Bronchus fibroblast of lung (primary cell): ENCODE measurements around the gene GPSM3. TPM values are rescaled to one million over a fixed set of nuclear protein-coding genes. Genes with fewer than 3 reads are reported as not detected.

ENCODE experiments used
- total RNA-seq: library from RNA; depleted of rRNA; stranded (reverse); fragments of >200 nt; gene quantifications from 2 replicates; pipeline ENCODE4 v1.2.3, GENCODE V29; 2015

GPSM3 gene, protein sequence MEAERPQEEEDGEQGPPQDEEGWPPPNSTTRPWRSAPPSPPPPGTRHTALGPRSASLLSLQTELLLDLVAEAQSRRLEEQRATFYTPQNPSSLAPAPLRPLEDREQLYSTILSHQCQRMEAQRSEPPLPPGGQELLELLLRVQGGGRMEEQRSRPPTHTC
- 11.3 and 15.0 TPM in 2 replicates for total RNA-seq

GRCh38 chr6:32192608-32193039 is at the start of gene GPSM3:
GPSM3 (minus strand) TSS chr6:32192643; CDS start chr6:32192513, 130 bp downstream.

DNA sequence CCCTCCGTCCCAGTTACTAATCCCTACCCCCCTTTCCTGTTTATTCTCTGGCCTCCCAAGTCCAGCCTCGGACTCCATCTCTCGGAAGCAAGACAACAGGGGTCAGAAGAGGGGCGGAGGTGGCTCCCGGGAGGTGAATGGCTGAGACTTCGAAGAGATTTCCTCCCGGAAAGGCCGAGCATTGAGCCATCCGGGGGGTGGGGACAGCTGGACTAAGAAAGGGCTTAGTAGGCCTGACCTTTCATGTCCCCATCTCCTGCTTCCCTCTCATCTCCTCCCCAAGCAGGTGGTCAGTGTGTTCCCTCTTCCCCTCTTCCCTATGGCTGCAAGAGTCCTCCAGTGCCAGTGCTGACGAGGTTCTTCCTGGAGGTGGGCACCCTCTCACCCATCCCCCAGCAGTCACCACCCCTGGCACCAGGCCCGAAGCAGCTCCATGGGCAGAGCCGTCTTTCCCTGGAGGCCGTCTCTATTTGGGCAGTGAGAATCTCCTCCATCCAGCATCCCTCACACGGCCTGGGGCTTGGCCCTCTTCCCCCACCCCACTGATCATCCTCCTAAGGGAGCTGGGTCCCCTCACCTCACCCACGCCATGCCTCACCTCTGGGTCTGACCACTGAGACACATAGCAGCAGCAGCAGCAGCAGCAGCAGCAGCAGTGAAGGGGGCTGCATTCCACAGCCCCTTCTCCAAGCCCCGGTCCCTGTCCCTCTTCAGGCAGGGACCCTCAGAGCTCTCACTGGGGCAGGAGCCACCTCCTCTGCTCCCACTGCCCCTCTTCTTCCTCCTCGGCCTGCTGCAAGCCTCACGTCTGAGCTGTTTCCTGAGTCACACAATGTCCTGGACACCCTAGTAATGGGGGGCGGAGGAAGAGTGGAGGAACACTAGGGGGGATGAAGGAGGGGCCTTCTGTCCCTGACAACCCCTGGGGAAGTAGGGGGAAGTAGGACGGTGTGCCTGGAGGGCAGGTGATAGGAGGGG is 31.1 kb upstream of the GPSM3 start, which contains the start of gene NOTCH4:
NOTCH4 (minus strand) TSS at position 810 of the 978 bp plus-strand sequence; CDS start at position 671, 139 bp downstream.

DNA sequence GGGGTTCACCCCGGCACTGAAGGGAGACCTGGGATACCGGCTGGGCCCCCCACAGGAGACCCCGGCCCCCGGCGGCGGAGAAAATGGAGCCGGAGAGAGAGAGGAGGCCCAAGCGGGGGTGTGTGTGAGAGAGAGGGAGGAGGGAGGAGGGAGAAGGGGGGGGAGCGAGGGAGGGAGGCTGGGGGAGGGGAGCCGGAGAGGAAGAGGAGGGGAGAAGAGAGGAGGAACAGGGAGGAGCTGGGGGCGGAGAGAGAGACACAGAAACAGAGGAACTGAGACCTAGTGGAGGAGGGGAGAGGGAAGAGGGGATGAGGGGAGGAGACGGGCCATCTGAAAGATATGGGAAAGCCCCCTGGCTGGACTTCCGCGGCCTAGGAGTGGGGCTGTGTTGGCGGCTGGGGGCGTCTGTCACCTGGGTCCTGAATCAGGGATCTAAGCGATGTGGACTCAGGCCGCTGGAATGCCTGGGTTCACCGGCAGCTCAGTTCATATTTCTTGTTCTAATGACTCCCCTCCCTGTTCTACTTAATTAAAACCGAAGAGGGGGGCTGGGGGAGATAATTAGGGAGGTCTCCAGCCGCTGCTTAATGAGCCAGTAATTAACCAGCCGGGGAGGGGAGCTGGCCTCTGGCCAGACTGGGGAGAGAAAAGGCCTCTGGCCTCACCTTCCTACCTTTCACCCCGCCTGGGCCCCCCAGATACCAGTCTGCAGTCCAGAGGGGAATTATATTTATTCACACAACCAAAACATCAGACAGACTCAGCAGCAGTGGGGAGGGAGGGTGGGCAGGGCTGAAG is 2.2 kb downstream of the GPSM3 start, which contains the start of gene PBX2:
PBX2 (minus strand) TSS at position 149 of the 798 bp plus-strand sequence. CDS start 287 bp downstream, outside the sequence.

GRCh38 chr6:32184084-32184640 is 8.3 kb downstream of the GPSM3 start, which contains the start of gene AGER:
AGER (minus strand) TSS chr6:32184253; CDS start chr6:32184222, 31 bp downstream.

DNA sequence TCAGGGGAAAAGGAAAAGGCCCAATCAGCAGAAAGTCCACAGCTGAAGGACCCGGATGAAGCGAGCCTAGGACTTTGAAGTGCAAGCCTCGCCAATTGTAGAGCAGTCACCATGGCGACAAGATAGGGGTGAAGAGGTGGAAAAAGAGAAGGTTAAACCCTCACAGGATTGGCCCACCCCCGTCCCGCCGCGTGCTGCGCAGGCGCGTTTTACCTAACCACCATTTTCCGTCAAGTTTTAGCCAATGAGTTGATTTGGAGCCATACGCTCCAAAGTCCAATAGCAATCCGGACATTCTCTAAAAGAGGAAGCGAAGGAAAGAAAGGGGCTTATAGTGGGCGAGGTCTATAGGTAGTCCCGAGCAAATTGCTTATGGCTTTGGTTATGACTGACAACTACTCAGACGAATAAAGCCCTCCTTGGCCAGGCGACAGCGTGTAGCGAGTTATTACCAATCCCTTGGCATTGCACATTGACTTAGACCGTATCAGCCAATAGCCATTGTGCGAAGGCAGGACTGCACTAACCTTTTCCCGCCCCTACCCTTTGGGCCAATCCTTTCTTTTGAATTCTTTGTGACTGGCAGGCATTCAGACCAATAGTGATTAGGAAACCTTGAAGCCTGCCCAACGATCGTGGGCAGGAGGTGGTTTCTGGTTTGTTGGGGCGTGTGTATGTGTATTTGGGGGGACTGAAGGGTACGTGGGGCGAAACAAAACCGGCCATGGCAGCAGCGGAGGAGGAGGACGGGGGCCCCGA is 14.5 kb downstream of the GPSM3 start, which contains the start of gene RNF5:
RNF5 (plus strand) TSS at position 618 of the 759 bp plus-strand sequence; CDS start at position 725, 107 bp downstream.

DNA sequence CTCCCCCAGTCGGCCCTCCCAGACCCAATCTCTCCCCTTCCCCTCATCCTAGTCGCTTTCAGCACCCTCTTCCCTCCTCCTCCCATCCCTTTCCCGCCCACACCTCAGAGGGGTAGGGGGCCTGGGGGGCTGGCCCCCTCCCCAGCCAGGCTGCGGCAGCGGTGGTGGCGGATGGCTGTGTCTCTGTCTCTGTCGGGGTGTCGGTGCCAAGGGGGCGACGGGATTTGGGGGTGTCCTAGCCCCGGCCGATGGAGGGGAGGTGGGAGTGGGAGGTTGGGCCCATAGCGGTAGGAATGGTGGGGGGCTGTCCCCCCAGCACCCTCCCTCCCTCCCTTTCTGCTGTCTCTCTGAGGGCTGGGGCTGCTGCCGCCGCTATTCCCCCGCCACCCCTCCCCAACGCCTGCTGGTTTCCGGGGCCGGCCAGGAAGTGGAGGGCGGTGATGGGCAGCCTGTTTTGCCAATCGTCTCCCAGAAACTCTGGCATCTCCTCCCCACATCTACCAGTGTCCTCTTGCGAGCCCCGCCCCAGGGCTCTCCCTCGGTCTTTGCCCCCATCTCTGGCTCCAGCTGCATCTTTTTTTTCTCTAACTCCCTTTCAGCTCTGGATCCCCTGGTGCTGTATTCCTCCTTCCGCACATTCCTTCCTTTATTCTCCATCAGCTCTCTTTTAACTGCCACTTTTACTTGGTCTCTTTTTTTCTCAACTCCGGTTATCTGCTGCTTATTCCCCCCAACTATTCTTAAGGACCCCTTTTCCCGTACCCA is 16.6 kb downstream of the GPSM3 start, which contains the start of gene AGPAT1:
AGPAT1 (minus strand) TSS at position 374 of the 765 bp plus-strand sequence. CDS start 4,588 bp downstream, outside the sequence.

GRCh38 chr6:32164295-32164694 is 28.1 kb downstream of the GPSM3 start, which contains the start of gene EGFL8:
EGFL8 (plus strand) TSS chr6:32164595; CDS start chr6:32166166, 1,571 bp downstream.

GRCh38 chr6:32153564-32154513 is 38.6 kb downstream of the GPSM3 start, which contains the start of gene PPT2:
PPT2 (plus strand) TSS chr6:32154141; CDS start chr6:32154595, 454 bp downstream.

DNA sequence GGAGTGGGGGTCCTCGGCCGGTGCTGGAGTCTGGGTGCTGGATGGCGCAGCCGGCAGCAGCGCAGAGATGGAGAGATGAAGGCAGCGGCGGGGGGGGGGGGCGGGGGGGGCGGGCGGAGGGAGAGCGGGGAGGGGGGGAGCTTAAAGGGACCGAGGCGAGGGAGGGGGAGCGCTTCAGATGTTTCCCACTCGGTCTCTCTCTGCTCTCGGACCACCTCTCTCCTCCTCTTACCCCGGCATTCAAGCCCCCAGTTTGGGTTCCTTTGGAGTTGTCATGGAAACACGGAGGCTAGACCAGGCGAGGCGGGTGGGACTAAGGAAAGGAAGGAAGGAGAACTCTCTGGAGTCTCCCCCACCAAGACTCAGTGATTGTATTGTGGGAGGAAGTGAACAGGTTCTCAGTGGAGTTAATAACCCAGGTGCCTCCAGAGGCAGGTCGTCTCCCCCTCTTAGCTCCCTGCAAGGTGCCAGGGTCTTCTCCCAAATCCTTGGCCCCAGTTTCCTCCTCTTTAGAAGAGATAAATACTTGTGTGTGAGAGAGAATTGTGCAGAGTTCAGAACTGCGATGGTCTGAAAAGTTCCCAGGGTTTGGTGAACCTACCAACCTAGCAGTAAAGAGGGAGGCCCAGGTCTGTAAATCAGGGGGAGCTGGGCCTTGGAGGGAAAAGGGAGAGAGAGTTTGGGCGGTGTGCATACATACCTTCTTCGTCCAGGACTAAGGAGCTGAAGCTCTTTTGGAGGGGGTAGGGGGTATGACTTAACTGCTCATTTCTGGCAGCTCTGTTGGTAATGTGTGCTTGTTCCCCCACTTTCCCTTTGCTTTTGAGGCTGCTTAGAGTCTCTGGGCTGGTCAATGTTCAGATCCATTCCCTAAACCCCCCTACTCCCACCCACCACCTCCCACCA is 40.3 kb downstream of the GPSM3 start, which contains the start of gene PRRT1:
PRRT1 (minus strand) TSS at position 77 of the 906 bp plus-strand sequence. CDS start 112 bp downstream, outside the sequence.

Other genes with a start within 250 kb of the GPSM3 start
- 2.0 and 2.7 TPM in 2 replicates for gene CFB, start 246.5 kb downstream of the GPSM3 start, total RNA-seq
- gene NELFE, start 233.7 kb downstream of the GPSM3 start, total RNA-seq: 142 and 144 TPM in 2 replicates
- gene SKIC2, start 233.5 kb downstream of the GPSM3 start, total RNA-seq: 44.4 and 46.7 TPM in 2 replicates
- gene DXO, start 220.5 kb downstream of the GPSM3 start, total RNA-seq: 17.5 and 21.9 TPM in 2 replicates
- 2.7 and 2.8 TPM in 2 replicates for gene C4A, start 210.6 kb downstream of the GPSM3 start, total RNA-seq
- 1.5 and 2.2 TPM in 2 replicates for gene C4B, start 177.8 kb downstream of the GPSM3 start, total RNA-seq
- 0.17 TPM in 1 of 2 replicates, not detected in the other for gene CYP21A2, start 154.2 kb downstream of the GPSM3 start, total RNA-seq
- under 0.01 and 0.17 TPM in 2 replicates for gene TNXB, start 83.3 kb downstream of the GPSM3 start, total RNA-seq
- gene ATF6B, start 64.4 kb downstream of the GPSM3 start, total RNA-seq: 25.9 and 31.4 TPM in 2 replicates
- 6.4 and 6.7 TPM in 2 replicates for gene FKBPL, start 62.4 kb downstream of the GPSM3 start, total RNA-seq
- gene PRRT1, start 40.7 kb downstream of the GPSM3 start, total RNA-seq: 0.15 and 0.17 TPM in 2 replicates
- gene PPT2, start 38.5 kb downstream of the GPSM3 start, total RNA-seq: 12.2 and 13.6 TPM in 2 replicates
- 0.89 and 1.2 TPM in 2 replicates for gene EGFL8, start 28.0 kb downstream of the GPSM3 start, total RNA-seq
- gene AGPAT1, start 16.6 kb downstream of the GPSM3 start, total RNA-seq: 68.5 and 73.0 TPM in 2 replicates
- 74.6 and 80.7 TPM in 2 replicates for gene RNF5, start 14.2 kb downstream of the GPSM3 start, total RNA-seq
- 1.0 and 1.3 TPM in 2 replicates for gene AGER, start 8.4 kb downstream of the GPSM3 start, total RNA-seq
- gene PBX2, start 2.4 kb downstream of the GPSM3 start, total RNA-seq: 26.9 and 31.5 TPM in 2 replicates
- 2.0 and 2.5 TPM in 2 replicates for gene NOTCH4, start 31.4 kb upstream of the GPSM3 start, total RNA-seq
- gene TSBP1, start 179.3 kb upstream of the GPSM3 start, total RNA-seq: not detected in 2 replicates
- gene BTNL2, start 214.5 kb upstream of the GPSM3 start, total RNA-seq: not detected in 2 replicates
- not detected in 2 replicates for gene HLA-DRA, start 247.2 kb upstream of the GPSM3 start, total RNA-seq